AG04450 (cell line): ENCODE results near the gene PAX7. TPM values are rescaled to one million over a fixed set of nuclear protein-coding genes. Genes with fewer than 3 reads are reported as not detected.

Source experiments
- CTCF ChIA-PET: fragments of 300-600, 350-600 bp; formaldehyde crosslinking; extraction: SDS; loops from one replicate; lab custom pipeline; 2022; ENCODE audit warnings: antibody characterized with exemption, inconsistent platforms; lab: Charles Lee
- POLR2A ChIA-PET: fragments of 350-600 bp; formaldehyde crosslinking; extraction: SDS; loops from one replicate; lab custom pipeline; 2021; ENCODE audit warnings: antibody characterized with exemption, inconsistent platforms; lab: Yijun Ruan, JAX
- DNase-seq: peaks from one replicate; pipeline ENCODE4 v3.0.0-alpha.2; 2011; ENCODE audit warnings: low read depth, low spot score
- H3K27ac ChIP-seq: one replicate; pipeline ENCODE4 v1.5.1; 2012; ENCODE audit warnings: low read depth, low read length, control low read depth
- H3K27me3 ChIP-seq: one replicate; pipeline ENCODE4 v1.6.0; 2012; ENCODE audit warnings: low read length; ENCODE audit not compliant: control insufficient read depth, insufficient read depth
- H3K4me3 ChIP-seq: 2 replicates; pipeline ENCODE4 v1.5.1; 2011; ENCODE audit warnings: mild to moderate bottlenecking, low read depth, low read length, control low read depth
- H3K9me3 ChIP-seq: 2 replicates; pipeline ENCODE4 v1.5.1; 2012; ENCODE audit warnings: low read length; ENCODE audit not compliant: control insufficient read depth, insufficient read depth
- CTCF ChIP-seq: IDR thresholded peaks from 2 replicates; pipeline ENCODE4 v1.5.1; 2011; ENCODE audit warnings: low read depth, low read length, control low read depth, inconsistent platforms
- polyA plus RNA-seq: library from polyadenylated mRNA; depleted of rRNA; stranded (reverse); fragments of >200 nt; gene quantifications from 2 replicates; pipeline ENCODE4 v1.2.3, GENCODE V29; 2011

PAX7 gene
- polyA plus RNA-seq, 1 experiment = not detected

GRCh38 chr1:18768086-18768485 is 137.4 kb downstream of the PAX7 start:
- no peak overlapping the region for H3K4me3 ChIP-seq
- ChIA-PET POLR2A (no interaction called here), CTCF (no interaction called here)
- peaks cover 8% of the 10 kb centered on the region for H3K27me3 ChIP-seq
- TF ChIP-seq CTCF = no peak
- no peaks in the 10 kb centered on the region for H3K9me3 ChIP-seq
- no peak overlapping the region for H3K27ac ChIP-seq
- no peak for DNase-seq

- no peaks in the 10 kb centered on the region for H3K9me3 ChIP-seq
- H3K27me3 ChIP-seq = peaks cover 8% of the 10 kb centered on the region
- H3K27ac ChIP-seq = no peak overlapping the region
- no peak overlapping the region for H3K4me3 ChIP-seq
- TF ChIP-seq CTCF = no peak
- CTCF ChIA-PET = no interaction called here
- no peak for DNase-seq
- POLR2A ChIA-PET = no interaction called here
Observed at GRCh38 chr1:18769140-18769539, 138.5 kb downstream of the PAX7 start.

GRCh38 chr1:18770799-18771198 is 140.2 kb downstream of the PAX7 start:
- Histone ChIP-seq H3K4me3 (no peak overlapping the region), H3K27ac (no peak overlapping the region), H3K27me3 (peaks cover 9% of the 10 kb centered on the region), H3K9me3 (no peaks in the 10 kb centered on the region)
- POLR2A ChIA-PET = no interaction called here
- no peak for DNase-seq
- CTCF ChIA-PET = interaction anchor here (1.8 kb wide), 1 partner anchor 173 kb away, joined by 4 read pairs; no protein-coding TSS in a partner anchor
- TF ChIP-seq CTCF = no peak

GRCh38 chr1:18773753-18774152 is 143.1 kb downstream of the PAX7 start:
- Histone ChIP-seq H3K9me3 (no peaks in the 10 kb centered on the region), H3K4me3 (no peak overlapping the region), H3K27me3 (peaks cover 5% of the 10 kb centered on the region), H3K27ac (no peak overlapping the region)
- CTCF ChIA-PET = no interaction called here
- TF ChIP-seq CTCF = no peak
- DNase-seq = no peak
- POLR2A ChIA-PET = no interaction called here

GRCh38 chr1:18775341-18775740 is 144.7 kb downstream of the PAX7 start:
- Histone ChIP-seq H3K27me3 (peaks cover 4% of the 10 kb centered on the region), H3K4me3 (no peak overlapping the region), H3K27ac (no peak overlapping the region), H3K9me3 (no peaks in the 10 kb centered on the region)
- no peak for DNase-seq
- POLR2A ChIA-PET = no interaction called here
- CTCF ChIA-PET = no interaction called here
- TF ChIP-seq CTCF = no peak
